NB4 (cell line): ENCODE measurements around the gene RNF13.

Experiments used
- DNase-seq: peaks from one replicate; pipeline ENCODE4 v3.0.0; 2010; ENCODE audit warnings: low read depth
- H3K4me3 ChIP-seq: one replicate; pipeline ENCODE4 v1.5.1; 2011; ENCODE audit warnings: mild to moderate bottlenecking, low read depth, low read length, moderate library complexity
- CTCF ChIP-seq: IDR thresholded peaks from one replicate; pipeline ENCODE4 v1.5.1; 2012; ENCODE audit warnings: low read depth, low read length
- MAX ChIP-seq: IDR thresholded peaks from 2 replicates; pipeline ENCODE4 v1.6.1; 2011; ENCODE audit warnings: low read depth, low read length
- MYC ChIP-seq: IDR thresholded peaks from 2 replicates; pipeline ENCODE4 v1.6.1; 2011; ENCODE audit warnings: low read depth, low read length
- POLR2A ChIP-seq: IDR thresholded peaks from 2 replicates; pipeline ENCODE4 v1.6.1; 2011; ENCODE audit warnings: mild to moderate bottlenecking; ENCODE audit not compliant: insufficient read length; ENCODE audit errors: extremely low read depth

Gene RNF13

GRCh38 chr3:149965278-149965677 is 152.3 kb downstream of the RNF13 start:
- peak; percentile 49 for DNase-seq
- H3K4me3 ChIP-seq, result no peak overlapping the region
- no peak for TF ChIP-seq CTCF
- no peak for TF ChIP-seq POLR2A
- no peak for TF ChIP-seq MAX
- no peak for TF ChIP-seq MYC

GRCh38 chr3:149967086-149967685 is 154.2 kb downstream of the RNF13 start:
- no peak overlapping the region for H3K4me3 ChIP-seq
- TF ChIP-seq MAX, result no peak
- no peak for TF ChIP-seq POLR2A
- no peak for TF ChIP-seq CTCF
- no peak for TF ChIP-seq MYC
- DNase-seq, result peak; percentile 49

- TF ChIP-seq MAX (no peak), MYC (no peak), CTCF (no peak), POLR2A (no peak)
Measured at GRCh38 chr3:149968216-149968615, 155.2 kb downstream of the RNF13 start.

GRCh38 chr3:149969110-149969939 is 156.3 kb downstream of the RNF13 start:
- no peak for TF ChIP-seq MAX
- TF ChIP-seq POLR2A, result no peak
- TF ChIP-seq MYC, result no peak
- no peak for TF ChIP-seq CTCF

More at GRCh38 chr3:149968216-149968615, 155.2 kb downstream of the RNF13 start:
- DNase-seq, result no peak
- H3K4me3 ChIP-seq, result no peak overlapping the region

GRCh38 chr3:149969940-149970715 is 157.1 kb downstream of the RNF13 start:
- H3K4me3 ChIP-seq, result no peak overlapping the region
- DNase-seq, result no peak
- TF ChIP-seq MYC (no peak), MAX (no peak), CTCF (no peak), POLR2A (no peak)

More at GRCh38 chr3:149969110-149969939, 156.3 kb downstream of the RNF13 start:
- no peak for DNase-seq
- H3K4me3 ChIP-seq, result no peak overlapping the region
